Coronary artery (tissue), 2 donors: ENCODE measurements around the gene SLC6A18.
"Not testable (repeated sequence)": the region's sequence is repeated elsewhere in the genome, so short reads cannot be mapped to it uniquely, and the experiment has no call there.

Source experiments
- DNase-seq: peaks from one replicate; pipeline ENCODE4 v3.0.0-alpha.2; 2017; ENCODE audit warnings: low spot score
- H3K27ac ChIP-seq, 2 donors: fragments of 200-600 bp; sonication (generic); one replicate each; pipeline ENCODE4 v1.5.1; 2016 to 2019
- H3K4me3 ChIP-seq: fragments of 200-600 bp; sonication (generic); 2 replicates; pipeline ENCODE4 v1.5.1; 2016; ENCODE audit warnings: mild to moderate bottlenecking, moderate library complexity
- CTCF ChIP-seq: fragments of 200-600 bp; sonication (generic); IDR thresholded peaks from one replicate; pipeline ENCODE4 v1.5.1; 2019; ENCODE audit warnings: antibody characterized with exemption

The SLC6A18 gene

GRCh38 chr5:1226231-1226630 lies 1.1 kb downstream of the SLC6A18 start:
- no peak overlapping the region for H3K4me3 ChIP-seq
- H3K27ac ChIP-seq, result no peak overlapping the region
- no peak for DNase-seq
- TF ChIP-seq CTCF, result no peak

GRCh38 chr5:1226839-1227581 lies 1.8 kb downstream of the SLC6A18 start:
- Histone ChIP-seq H3K27ac (no peak overlapping the region), H3K4me3 (no peak overlapping the region)
- no peak for TF ChIP-seq CTCF
- DNase-seq, result no peak

GRCh38 chr5:1227667-1228066 lies 2.5 kb downstream of the SLC6A18 start:
- TF ChIP-seq CTCF, result no peak
- H3K4me3 ChIP-seq, result no peak overlapping the region
- H3K27ac ChIP-seq, result no peak overlapping the region
- DNase-seq, result no peak

- no peak for DNase-seq
- Histone ChIP-seq H3K27ac (no peak overlapping the region), H3K4me3 (no peak overlapping the region)
- no peak for TF ChIP-seq CTCF
These were observed 2.9 kb downstream of the SLC6A18 start for GRCh38 chr5:1228120-1228519.

GRCh38 chr5:1229023-1229422 lies 3.8 kb downstream of the SLC6A18 start:
- H3K27ac ChIP-seq, DNase-seq: not testable (repeated sequence)

GRCh38 chr5:1229822-1230221 lies 4.6 kb downstream of the SLC6A18 start:
- H3K27ac ChIP-seq, result no peak overlapping the region
- no peak for DNase-seq
- TF ChIP-seq CTCF, result no peak

More at GRCh38 chr5:1229023-1229422, 3.8 kb downstream of the SLC6A18 start:
- not testable (repeated sequence) for H3K4me3 ChIP-seq

GRCh38 chr5:1230551-1230950 lies 5.4 kb downstream of the SLC6A18 start:
- no peak for DNase-seq
- no peak for TF ChIP-seq CTCF
- Histone ChIP-seq H3K4me3 (no peak overlapping the region), H3K27ac (no peak overlapping the region)

More at GRCh38 chr5:1229822-1230221, 4.6 kb downstream of the SLC6A18 start:
- no peak overlapping the region for H3K4me3 ChIP-seq
